ENCODE measurements around the gene STARD8. TPM values are rescaled to one million over a fixed set of nuclear protein-coding genes. Genes with fewer than 3 reads are reported as not detected.

STARD8 gene
- total RNA-seq, 4 donors from 2014 or later, result 14.2 to 40.2 (median 24.2) TPM

DNA sequence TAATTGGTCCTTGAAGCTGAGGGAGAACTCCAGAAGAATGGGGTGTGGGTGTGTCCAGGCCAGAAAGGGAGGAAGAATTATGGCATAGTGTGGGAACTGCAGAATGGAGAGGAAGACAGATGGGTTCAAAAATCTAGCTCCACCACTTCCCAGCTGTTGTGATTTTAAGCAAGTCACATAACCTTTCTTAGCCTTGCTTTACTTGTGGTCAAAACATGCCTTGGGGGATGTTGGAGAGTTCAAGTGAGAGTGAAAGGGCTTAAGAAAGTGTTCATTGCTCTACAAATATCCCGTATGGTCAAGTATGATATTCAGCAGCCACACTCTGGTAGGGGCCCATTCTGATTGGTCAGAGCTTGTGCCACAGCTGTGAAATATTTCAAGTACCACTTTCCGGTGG is 15.0 kb upstream of the STARD8 start:
- ATAC-seq (ENCODE audit: low FRiP score), result no peak
- DNase-seq (ENCODE audit: low spot score), result no peak
- TF ChIP-seq, protein P1, sequence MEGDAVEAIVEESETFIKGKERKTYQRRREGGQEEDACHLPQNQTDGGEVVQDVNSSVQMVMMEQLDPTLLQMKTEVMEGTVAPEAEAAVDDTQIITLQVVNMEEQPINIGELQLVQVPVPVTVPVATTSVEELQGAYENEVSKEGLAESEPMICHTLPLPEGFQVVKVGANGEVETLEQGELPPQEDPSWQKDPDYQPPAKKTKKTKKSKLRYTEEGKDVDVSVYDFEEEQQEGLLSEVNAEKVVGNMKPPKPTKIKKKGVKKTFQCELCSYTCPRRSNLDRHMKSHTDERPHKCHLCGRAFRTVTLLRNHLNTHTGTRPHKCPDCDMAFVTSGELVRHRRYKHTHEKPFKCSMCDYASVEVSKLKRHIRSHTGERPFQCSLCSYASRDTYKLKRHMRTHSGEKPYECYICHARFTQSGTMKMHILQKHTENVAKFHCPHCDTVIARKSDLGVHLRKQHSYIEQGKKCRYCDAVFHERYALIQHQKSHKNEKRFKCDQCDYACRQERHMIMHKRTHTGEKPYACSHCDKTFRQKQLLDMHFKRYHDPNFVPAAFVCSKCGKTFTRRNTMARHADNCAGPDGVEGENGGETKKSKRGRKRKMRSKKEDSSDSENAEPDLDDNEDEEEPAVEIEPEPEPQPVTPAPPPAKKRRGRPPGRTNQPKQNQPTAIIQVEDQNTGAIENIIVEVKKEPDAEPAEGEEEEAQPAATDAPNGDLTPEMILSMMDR (IDR thresholded peaks at IDR 0.05), result no peak

DNA sequence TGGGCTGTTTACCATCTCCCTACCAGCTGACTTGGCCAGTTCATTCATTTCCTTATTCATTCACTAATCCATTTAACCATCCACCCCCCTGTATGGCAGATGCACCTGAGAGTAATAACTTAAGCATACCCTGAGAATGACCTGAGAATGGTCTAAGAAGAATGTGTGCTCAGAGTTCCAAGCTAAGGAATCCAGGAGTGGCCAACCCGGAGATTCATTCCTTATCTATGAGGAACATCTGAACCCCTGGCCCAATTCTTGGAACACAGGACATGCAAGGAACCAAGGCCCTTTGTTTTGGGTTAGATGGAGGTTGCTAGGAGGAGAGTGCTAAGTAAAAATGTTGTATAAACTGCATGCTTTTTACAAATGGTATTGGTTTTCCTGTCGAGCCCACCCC is 13.5 kb upstream of the STARD8 start:
- TF ChIP-seq, protein P1 (IDR thresholded peaks at IDR 0.05), result no peak
- ATAC-seq (ENCODE audit: low FRiP score) (no peak), DNase-seq (ENCODE audit: low spot score) (no peak)

DNA sequence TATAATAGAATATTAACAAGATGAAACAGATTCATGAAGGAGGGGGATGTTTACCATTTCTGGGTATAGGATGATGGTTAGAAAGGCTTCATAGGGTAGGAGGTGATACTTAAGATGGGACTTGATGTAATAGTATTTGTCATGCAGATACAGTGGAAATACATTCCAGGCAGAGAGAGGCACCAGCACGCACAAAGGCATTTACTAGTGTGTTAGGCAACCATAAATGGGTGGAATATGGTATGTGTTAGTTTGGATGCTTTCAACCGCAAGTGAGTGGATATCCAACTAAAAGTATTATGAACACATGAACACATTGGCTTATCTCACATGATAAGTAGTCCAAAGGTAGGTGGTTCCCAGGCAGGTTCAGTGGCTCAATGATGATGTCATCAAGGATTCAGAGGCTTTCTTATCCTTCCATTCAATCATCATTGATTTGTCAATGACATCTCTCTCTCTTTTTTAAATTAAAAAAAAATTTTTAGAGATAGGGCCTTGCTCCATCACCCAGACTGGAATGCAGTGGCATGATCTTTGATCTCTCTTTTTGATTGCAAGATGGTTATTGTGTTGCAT is 12.7 kb upstream of the STARD8 start:
- ATAC-seq (ENCODE audit: low FRiP score), result no peak
- TF ChIP-seq, protein P1 (IDR thresholded peaks at IDR 0.05), result no peak
- no peak for DNase-seq (ENCODE audit: low spot score)

DNA sequence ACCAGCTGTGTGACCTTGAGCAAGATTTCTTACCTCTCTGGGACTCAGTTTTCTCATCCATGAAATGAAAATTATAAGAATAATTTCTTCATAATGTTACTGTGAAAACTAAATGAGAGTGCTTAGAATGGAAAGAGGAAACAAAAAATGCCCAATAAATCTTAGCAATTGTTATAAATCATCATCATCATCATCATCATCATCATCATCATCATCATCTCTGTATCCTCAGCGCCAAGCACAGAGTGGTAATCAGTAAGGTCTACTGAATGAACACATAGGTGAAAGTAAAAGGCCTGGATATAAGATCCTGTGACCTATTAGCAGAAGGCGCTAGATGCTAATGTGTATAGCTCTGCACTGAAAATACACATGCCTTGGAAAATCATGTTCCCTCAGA is 6.8 kb upstream of the STARD8 start:
- no peak for DNase-seq (ENCODE audit: low spot score)
- no peak for ATAC-seq (ENCODE audit: low FRiP score)
- TF ChIP-seq, protein P1 (IDR thresholded peaks at IDR 0.05), result no peak

DNA sequence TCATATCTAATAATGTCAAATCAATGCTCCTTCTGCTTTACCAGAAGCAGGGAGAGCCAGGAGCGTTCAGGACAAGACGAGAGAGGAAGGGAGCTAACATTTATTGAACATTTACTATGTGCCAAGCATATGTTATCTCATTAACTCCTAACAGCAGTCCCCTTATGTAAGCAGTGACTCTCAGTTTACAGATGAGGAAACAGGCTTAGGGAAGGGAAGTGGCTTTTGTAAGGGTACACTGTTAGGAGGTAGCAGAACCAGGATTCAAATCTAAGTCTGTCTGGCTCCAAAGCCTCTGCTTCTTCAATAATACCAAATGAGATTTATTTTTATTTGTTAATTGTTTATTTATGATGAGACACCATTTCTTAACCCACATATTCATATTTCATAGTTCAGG is 2.6 kb upstream of the STARD8 start:
- ATAC-seq (ENCODE audit: low FRiP score) (no peak), DNase-seq (ENCODE audit: low spot score) (no peak)
- TF ChIP-seq, protein P1 (IDR thresholded peaks at IDR 0.05), result no peak

DNA sequence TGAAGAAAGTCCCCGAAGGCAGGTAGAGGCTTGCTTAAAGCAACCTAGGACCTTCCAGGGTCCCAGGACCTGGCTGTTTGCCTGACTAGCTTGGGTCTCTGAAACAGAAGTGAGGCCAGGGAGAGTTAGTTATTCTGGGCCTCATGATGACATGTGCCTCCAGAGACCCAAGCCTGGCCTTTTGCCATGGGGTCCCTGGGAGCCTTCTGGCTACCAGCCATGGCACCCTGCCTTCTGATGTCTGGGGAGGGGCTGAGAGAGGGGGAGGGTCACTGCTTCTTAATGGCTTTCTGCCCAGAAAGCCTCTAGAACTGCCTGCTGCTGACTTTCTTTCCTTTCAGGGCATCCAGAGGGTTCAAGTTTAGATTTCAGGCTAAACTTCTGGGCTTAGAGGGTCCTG is 1.0 kb upstream of the STARD8 start:
- no peak for ATAC-seq (ENCODE audit: low FRiP score)
- TF ChIP-seq, protein P1 (IDR thresholded peaks at IDR 0.05), result no peak
- no peak for DNase-seq (ENCODE audit: low spot score)

DNA sequence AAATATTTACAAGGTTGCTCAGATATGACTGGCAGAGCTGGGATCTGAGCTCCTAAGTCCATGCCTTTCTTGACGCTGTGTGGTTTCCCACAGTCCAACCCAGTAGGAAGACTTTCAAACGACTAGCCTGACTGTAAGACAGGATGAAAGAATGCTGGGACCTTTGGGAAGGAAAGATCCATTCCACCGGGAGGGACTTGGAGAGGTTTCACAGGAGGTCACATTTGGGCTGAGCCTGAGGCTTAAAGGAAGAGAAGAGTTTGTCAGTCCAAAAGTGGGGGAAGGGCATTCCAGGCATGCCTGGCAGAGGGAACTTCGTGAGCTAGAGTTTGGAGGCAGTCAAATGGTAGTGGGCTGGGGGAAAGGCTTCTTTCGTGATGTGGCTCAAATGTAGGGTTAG is 1.5 kb downstream of the STARD8 start:
- DNase-seq (ENCODE audit: low spot score) (no peak), ATAC-seq (ENCODE audit: low FRiP score) (no peak)
- TF ChIP-seq, protein P1 (IDR thresholded peaks at IDR 0.05), result no peak

Data from omental fat pad (tissue), 4 donors.